Activated CD8-positive, alpha-beta memory T cell treated with anti-CD3 and anti-CD28 coated beads for 1 hour (primary cell): ENCODE measurements around the gene TMEM205.
"Not testable (repeated sequence)": the region's sequence is repeated elsewhere in the genome, so short reads cannot be mapped to it uniquely, and the experiment has no call there.

Source experiments
- DNase-seq, 2 donors: peaks; one replicate each; pipeline ENCODE4 v3.0.0-alpha.2; 2020; ENCODE audit warnings: low read depth in 1 of 2; ENCODE audit errors: extremely low read depth in 1 of 2

TMEM205 gene

GRCh38 chr19:11340099-11340467 lies 6.0 kb downstream of the TMEM205 start:
- DNase-seq = not testable (repeated sequence)

- DNase-seq = peak; percentile 24 to 61
Observed at GRCh38 chr19:11339254-11340098, 6.6 kb downstream of the TMEM205 start, which contains the start of gene RAB3D. TSS of gene RAB3D (minus strand) at chr19:11339657. CDS start at chr19:11337399, 2,258 bp downstream.

- DNase-seq = no peak
Observed at GRCh38 chr19:11338569-11339253, 7.4 kb downstream of the TMEM205 start.

- no peak for DNase-seq
Observed at GRCh38 chr19:11338121-11338520, 7.9 kb downstream of the TMEM205 start.

GRCh38 chr19:11337080-11337479 lies 9.0 kb downstream of the TMEM205 start:
- no peak for DNase-seq

- no peak for DNase-seq
Observed at GRCh38 chr19:11335449-11336146, 10.5 kb downstream of the TMEM205 start.

GRCh38 chr19:11333838-11334237 lies 12.2 kb downstream of the TMEM205 start:
- DNase-seq = not testable (repeated sequence)

- no peak for DNase-seq
Observed at GRCh38 chr19:11332822-11333221, 13.2 kb downstream of the TMEM205 start.

- DNase-seq = no peak
Observed at GRCh38 chr19:11331502-11331901, 14.6 kb downstream of the TMEM205 start.

GRCh38 chr19:11330127-11330526 lies 15.9 kb downstream of the TMEM205 start:
- no peak for DNase-seq

- no peak for DNase-seq
Observed at GRCh38 chr19:11325544-11325943, 20.5 kb downstream of the TMEM205 start.

GRCh38 chr19:11324748-11325389 lies 21.2 kb downstream of the TMEM205 start:
- no peak for DNase-seq

GRCh38 chr19:11324079-11324661 lies 21.9 kb downstream of the TMEM205 start:
- no peak for DNase-seq

- no peak for DNase-seq
Observed at GRCh38 chr19:11323601-11324078, 22.4 kb downstream of the TMEM205 start.

GRCh38 chr19:11322269-11323024 lies 23.6 kb downstream of the TMEM205 start:
- DNase-seq = no peak

GRCh38 chr19:11321191-11322126 lies 24.6 kb downstream of the TMEM205 start:
- DNase-seq = no peak

GRCh38 chr19:11320278-11320995 lies 25.6 kb downstream of the TMEM205 start:
- not testable (repeated sequence) for DNase-seq

- no peak for DNase-seq
Observed at GRCh38 chr19:11306337-11306736, 39.7 kb downstream of the TMEM205 start.
